ENCODE measurements around the gene CRY1.
"Not testable (repeated sequence)": the region's sequence is repeated elsewhere in the genome, so short reads cannot be mapped to it uniquely, and the experiment has no call there.

CRY1 gene

GRCh38 chr12:107108366-107108765, 15.0 kb upstream of the CRY1 start:
- not testable (repeated sequence) for DNase-seq

- DNase-seq, result no peak
Measured at GRCh38 chr12:107107381-107107780, 14.0 kb upstream of the CRY1 start.

DNA sequence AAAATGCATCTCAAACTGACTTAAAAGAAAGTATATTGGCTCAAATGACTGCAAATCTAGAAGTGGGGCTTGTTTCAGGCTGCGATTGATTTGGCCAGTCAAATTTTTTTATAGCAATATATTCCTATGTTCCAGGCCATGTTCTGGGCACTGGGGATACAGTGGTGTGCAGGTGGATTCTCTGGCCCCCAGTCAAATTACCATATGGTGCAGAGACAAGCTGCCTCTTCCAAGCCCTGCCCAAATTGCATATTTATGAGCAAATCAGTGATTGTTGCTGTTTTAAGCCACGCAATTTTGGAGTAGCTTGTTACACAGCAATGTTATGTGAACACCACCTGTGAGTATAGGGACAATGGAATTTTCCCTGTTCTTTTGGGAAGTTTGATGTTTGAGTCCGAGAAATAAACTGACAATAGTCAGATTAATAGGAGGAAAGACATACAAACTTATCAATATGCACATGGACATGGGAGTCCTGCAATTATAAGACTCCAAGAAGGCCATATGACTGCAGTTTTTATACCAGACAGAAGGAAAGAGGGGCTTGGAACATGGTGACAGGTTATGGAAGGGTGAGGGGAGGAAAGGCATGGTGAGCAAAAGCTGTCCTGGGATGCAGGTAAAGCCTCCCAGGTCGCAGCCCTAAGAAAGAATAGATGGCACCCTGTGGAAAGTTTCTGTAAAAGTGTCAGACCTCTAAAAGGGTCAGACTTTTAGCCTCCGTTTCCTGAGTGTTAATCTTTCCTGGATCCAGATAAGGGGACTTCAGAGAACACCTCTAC, 13.1 kb upstream of the CRY1 start:
- DNase-seq, result no peak

DNA sequence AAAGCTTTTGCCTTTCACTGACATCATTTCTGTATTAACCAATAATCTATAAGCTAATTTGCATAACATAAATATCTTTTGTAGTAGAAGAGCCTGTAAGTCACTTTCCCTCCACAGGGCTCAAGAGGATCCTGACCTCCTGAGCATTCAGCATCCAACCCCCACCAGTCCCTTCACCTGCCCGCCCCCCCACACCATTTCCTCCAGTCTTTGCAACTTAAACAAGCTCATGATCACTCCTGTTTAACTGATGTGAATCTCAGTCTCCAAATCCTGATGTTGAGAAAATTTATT, 12.0 kb upstream of the CRY1 start:
- DNase-seq, result no peak

DNA sequence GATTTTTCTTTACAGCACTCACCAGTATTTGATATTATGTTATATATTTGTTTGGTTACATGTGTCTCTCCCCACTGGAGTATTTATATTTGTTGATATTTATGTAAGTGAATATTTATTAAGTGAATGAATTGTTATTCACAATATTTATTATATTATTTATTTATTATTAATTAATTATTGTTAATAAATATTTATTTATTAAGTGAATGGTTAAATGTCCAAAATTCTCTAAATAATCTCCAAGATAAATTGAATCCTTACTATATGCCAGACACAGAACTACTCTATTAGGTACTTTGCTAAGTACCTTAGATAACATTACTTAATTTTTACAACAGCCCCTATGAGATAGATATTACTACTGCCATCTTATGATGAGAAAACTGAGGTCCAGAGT, 10.2 kb upstream of the CRY1 start:
- DNase-seq, result no peak

GRCh38 chr12:107103097-107103496, 9.7 kb upstream of the CRY1 start:
- DNase-seq, result no peak

GRCh38 chr12:107102294-107102693, 8.9 kb upstream of the CRY1 start:
- DNase-seq, result no peak

DNA sequence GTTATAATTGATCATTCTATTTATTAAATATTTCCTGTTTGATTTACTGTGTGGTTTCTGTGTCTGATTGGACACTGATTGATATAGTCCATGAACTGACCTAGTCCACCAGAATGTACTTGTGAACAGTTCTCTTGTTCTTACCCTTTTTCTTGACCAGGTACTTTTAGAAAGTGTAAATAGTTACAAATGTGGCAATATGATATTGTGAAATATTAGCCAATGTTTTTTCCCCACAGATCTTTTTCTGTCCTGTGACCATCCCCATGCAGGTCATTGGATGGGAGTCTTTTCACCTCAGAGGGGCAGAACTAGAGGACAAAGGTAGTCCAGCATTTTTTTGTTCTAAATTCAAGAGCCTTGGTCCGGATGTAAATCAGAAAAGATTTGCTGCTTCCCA, 8.3 kb upstream of the CRY1 start:
- DNase-seq, result no peak

GRCh38 chr12:107099917-107100316, 6.6 kb upstream of the CRY1 start:
- DNase-seq, result no peak

- no peak for DNase-seq
Measured at GRCh38 chr12:107096571-107096970, 3.2 kb upstream of the CRY1 start.

GRCh38 chr12:107094183-107094448, 767 bp upstream of the CRY1 start:
- DNase-seq, result no peak

GRCh38 chr12:107092669-107093416, 506 bp downstream of the CRY1 start:
- DNase-seq, result peak; percentile 29

GRCh38 chr12:107091989-107092641, 1.2 kb downstream of the CRY1 start:
- peak; percentile 86 for DNase-seq

DNA sequence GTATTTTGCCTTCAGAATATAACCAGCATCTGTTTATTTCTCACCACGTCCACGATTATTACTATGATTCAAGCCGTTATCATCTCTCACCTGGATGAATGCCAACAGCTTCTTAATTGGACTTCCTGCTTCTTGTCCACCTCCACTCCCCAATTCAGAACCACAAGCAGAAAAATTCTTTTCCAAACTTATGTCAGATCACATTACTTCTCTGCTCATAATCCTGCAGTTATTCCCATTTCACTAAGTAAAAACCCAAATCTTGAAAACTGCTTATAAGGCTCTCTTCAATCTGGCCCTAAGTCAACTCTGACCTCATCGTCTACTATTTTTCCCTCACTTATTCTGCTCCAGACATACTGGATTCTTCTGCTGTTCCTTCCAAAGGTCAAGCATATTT, 2.0 kb downstream of the CRY1 start:
- peak; percentile 38 for DNase-seq

DNA sequence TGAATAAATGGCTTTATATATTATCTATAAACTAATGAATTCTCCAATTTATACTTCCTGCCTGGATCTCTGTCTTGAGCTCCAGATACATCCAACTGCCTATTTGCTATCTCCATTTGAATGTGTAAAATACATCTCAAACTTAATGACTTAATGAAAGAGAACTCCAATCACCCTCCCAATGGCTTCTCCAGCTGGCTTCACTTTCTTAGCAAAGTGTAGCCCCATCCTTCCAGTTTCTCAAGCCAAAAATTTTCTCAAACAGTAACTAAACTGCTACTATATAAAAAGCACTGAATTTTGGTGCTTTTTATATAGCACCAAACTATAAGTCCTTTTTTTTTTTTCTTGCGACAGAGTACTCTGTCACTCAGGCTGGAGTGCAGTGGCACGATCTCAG, 2.6 kb downstream of the CRY1 start:
- no peak for DNase-seq

DNA sequence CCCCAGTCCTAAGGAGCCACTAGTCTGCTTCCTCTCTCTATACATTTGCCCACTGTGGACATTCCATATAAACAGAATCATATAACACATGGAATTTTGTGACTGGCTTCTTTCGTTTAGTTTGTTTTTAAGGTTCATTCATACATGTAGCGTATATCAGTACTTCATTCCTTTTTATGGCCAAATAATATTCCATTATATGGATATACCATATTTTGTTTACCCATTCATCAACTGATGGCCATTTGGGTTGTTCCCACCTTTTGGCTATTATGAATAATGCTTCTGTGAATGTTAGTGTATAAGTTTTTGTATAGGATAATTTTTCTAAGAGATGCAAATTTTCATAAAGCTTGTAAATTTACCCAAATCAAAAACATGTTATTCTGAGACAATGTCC, 4.4 kb downstream of the CRY1 start:
- DNase-seq, result no peak

- no peak for DNase-seq
Measured at GRCh38 chr12:107086314-107086713, 7.0 kb downstream of the CRY1 start.

DNA sequence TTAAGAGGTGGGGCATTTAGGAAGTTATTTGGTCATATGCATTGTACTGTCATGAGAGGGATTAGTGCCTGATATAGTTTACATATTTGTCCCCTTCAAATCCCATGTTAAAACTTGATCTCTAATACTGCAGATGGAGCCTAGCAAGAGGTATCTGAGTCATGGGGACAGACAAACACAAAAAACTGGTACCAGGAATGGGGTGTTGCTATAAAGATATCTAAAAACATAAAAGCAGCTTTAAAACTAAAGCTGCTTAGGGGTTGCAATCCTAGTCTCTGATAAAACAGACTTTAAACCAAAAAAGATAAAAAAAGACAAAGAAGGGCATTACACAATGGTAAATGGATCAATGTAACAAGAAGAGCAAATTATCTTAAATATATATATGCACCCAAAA, 11.6 kb downstream of the CRY1 start:
- no peak for DNase-seq

DNA sequence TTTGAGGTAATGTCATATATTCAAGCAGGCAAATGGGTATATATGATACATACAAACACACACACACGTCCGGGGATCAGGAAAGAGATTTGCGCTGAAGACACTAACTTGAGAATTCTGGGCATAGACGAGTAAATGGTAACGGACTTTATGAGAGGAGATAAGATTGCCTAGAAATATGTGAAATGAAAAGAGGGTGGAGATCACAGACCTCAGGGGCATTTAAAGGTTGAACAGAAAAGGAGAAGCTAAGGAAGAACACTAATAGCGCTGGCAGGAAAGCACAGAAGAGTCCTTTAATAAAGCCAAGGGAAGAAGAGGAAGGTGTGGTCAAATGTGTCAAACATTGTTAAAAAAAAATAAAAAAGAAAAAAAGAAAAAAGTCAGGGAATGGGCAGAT, 13.1 kb downstream of the CRY1 start:
- no peak for DNase-seq

GRCh38 chr12:107079172-107080011, 14.0 kb downstream of the CRY1 start:
- DNase-seq, result no peak

DNA sequence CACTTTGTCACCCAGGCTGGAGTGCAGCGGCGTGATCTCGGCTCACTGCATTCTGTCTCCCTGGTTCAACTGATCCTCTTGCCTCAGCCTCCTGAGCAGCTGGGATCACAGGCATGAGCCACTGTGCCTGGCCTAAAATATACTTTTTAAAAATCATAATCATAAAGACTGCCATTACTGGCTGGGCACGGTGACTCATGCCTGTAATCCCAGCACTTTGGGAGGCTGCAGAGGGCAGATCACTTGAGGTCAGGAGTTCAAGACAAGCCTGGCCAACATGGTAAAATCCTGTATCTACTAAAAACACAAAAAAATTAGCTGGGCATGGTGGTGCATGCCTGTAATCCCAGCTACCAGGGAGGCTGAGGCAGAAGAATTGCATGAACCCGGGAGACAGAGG, 20.1 kb downstream of the CRY1 start:
- DNase-seq, result not testable (repeated sequence)

GRCh38 chr12:107066691-107067090, 26.7 kb downstream of the CRY1 start:
- no peak for DNase-seq

DNA sequence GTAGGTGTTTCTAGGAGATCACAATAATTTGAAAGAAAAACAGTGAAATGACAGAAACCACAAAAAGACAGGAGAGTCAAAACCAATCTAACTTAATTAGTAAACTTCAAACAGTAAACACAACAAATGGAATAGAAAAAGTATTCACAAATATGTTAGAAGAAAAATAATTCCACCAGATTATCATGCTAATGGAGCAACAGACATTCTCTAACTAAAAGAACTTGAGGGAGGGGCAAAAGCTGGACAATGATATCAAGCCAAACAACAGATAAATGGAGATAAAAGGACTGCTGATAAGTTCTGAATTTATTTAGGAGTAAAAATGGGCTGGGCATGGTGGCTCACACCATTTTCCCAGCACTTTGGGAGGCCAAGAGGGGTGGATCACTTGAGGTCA, 28.7 kb downstream of the CRY1 start:
- no peak for DNase-seq

- DNase-seq, result no peak
Measured at GRCh38 chr12:107064243-107064642, 29.1 kb downstream of the CRY1 start.
